Mesothelial cell of epicardium (in vitro differentiated cells): Measurements from ENCODE around the gene ATP2A2. TPM values are rescaled to one million over a fixed set of nuclear protein-coding genes. Genes with fewer than 3 reads are reported as not detected.
A peak's percentile ranks its signal among the peaks of the same experiment; 100 is the strongest.
"Not testable (repeated sequence)": the region's sequence is repeated elsewhere in the genome, so short reads cannot be mapped to it uniquely, and the experiment has no call there.

Experiments used
- DNase-seq, 2 experiments: peaks; one replicate each; pipeline ENCODE4 v3.0.0; 2021; ENCODE audit warnings: low spot score in 2 of 2; ENCODE audit not compliant: unreplicated experiment in 2 of 2
- H3K27ac Mint-ChIP-seq: 2 replicates; pipeline ENCODE4 v1.8.0; 2021; ENCODE audit warnings: mixed read lengths
- H3K27me3 Mint-ChIP-seq: 2 replicates; pipeline ENCODE4 v1.8.0; 2021; ENCODE audit warnings: low read depth, mixed read lengths
- H3K36me3 Mint-ChIP-seq: 2 replicates; pipeline ENCODE4 v1.8.0; 2021; ENCODE audit warnings: mixed read lengths
- H3K4me1 Mint-ChIP-seq: 2 replicates; pipeline ENCODE4 v1.8.0; 2021; ENCODE audit warnings: mixed read lengths
- H3K4me3 Mint-ChIP-seq: 2 replicates; pipeline ENCODE4 v1.8.0; 2021; ENCODE audit warnings: mild to moderate bottlenecking, moderate library complexity, mixed read lengths
- H3K9me3 Mint-ChIP-seq: 2 replicates; pipeline ENCODE4 v1.8.0; 2021; ENCODE audit warnings: mixed read lengths
- total RNA-seq: library from RNA; stranded (reverse); gene quantifications from 3 replicates; pipeline ENCODE4 v1.2.1, GENCODE V29; 2021
- TF ChIP-seq, protein P1 (sequence below): fragments of 200-600 bp; sonication (generic); IDR thresholded peaks from one replicate; pipeline ENCODE4 v1.5.0; 2021; ENCODE audit warnings: antibody characterized with exemption; ENCODE audit not compliant: unreplicated experiment

Gene ATP2A2
- total RNA-seq, 1 donor from 2014 or later, result 186 TPM

DNA sequence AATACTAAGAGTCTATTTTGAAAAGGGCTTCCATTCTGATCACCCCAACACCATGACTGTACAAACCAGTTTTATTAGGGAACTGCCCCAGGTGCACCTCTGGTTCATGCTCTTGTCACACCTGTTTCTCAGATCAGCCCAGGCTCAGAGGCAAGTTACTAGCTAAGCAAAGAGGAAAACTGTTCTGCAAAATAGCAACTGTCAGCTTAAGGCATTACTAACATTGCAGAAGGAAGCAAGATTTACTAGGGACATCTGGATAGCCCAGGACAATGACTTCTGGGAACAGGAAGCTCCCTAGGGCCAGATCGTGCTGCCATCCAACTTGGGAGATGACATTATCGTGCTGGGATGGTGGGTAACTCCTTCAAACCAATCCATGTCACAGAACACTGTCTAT, 92.4 kb downstream of the ATP2A2 start:
- TF ChIP-seq, protein P1, sequence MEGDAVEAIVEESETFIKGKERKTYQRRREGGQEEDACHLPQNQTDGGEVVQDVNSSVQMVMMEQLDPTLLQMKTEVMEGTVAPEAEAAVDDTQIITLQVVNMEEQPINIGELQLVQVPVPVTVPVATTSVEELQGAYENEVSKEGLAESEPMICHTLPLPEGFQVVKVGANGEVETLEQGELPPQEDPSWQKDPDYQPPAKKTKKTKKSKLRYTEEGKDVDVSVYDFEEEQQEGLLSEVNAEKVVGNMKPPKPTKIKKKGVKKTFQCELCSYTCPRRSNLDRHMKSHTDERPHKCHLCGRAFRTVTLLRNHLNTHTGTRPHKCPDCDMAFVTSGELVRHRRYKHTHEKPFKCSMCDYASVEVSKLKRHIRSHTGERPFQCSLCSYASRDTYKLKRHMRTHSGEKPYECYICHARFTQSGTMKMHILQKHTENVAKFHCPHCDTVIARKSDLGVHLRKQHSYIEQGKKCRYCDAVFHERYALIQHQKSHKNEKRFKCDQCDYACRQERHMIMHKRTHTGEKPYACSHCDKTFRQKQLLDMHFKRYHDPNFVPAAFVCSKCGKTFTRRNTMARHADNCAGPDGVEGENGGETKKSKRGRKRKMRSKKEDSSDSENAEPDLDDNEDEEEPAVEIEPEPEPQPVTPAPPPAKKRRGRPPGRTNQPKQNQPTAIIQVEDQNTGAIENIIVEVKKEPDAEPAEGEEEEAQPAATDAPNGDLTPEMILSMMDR, result no peak
- no peaks in the 10 kb centered on the region for H3K4me1 Mint-ChIP-seq
- peaks cover 26% of the 10 kb centered on the region for H3K36me3 Mint-ChIP-seq
- H3K4me3 Mint-ChIP-seq, result no peak overlapping the region
- no peak for DNase-seq
- H3K27me3 Mint-ChIP-seq, result no peaks in the 10 kb centered on the region
- H3K27ac Mint-ChIP-seq, result peak overlapping the region; percentile 12
- no peaks in the 10 kb centered on the region for H3K9me3 Mint-ChIP-seq

DNA sequence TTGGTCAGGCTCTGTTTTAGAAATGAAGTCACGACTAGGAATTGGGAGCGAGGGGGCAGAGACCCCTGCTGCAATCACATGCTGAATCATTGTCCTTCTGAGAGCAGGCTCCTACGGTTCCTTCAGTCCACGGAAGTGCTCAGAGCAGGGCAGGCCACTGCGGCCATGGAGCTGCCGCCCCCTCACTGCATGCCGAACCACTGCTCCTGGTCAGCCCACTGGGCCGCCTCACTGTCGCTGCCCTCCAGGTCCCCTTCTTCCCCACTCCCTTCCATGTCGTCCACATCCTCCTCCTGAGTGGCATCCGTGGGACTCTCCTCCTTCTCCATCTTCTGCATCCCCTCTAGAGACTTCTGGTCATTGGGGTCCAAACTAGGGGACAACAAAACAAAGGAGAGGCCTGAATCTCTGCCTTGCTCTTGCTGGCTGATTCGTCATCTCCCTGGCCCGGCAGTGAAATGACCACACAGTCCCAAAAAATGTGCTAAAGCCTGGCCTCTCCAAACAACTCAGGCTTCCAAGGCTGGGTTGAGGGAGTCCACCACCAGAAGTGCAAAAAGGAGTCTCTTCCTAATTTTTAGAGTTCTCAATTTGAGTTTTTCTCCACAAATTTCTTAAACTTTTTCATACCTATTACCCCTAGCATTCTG, 93.0 kb downstream of the ATP2A2 start:
- H3K4me1 Mint-ChIP-seq, result no peaks in the 10 kb centered on the region
- H3K36me3 Mint-ChIP-seq, result peaks cover 30% of the 10 kb centered on the region
- H3K9me3 Mint-ChIP-seq, result no peaks in the 10 kb centered on the region
- H3K4me3 Mint-ChIP-seq, result no peak overlapping the region
- no peak overlapping the region for H3K27ac Mint-ChIP-seq
- no peaks in the 10 kb centered on the region for H3K27me3 Mint-ChIP-seq
- TF ChIP-seq, protein P1, result no peak
- DNase-seq, result no peak

DNA sequence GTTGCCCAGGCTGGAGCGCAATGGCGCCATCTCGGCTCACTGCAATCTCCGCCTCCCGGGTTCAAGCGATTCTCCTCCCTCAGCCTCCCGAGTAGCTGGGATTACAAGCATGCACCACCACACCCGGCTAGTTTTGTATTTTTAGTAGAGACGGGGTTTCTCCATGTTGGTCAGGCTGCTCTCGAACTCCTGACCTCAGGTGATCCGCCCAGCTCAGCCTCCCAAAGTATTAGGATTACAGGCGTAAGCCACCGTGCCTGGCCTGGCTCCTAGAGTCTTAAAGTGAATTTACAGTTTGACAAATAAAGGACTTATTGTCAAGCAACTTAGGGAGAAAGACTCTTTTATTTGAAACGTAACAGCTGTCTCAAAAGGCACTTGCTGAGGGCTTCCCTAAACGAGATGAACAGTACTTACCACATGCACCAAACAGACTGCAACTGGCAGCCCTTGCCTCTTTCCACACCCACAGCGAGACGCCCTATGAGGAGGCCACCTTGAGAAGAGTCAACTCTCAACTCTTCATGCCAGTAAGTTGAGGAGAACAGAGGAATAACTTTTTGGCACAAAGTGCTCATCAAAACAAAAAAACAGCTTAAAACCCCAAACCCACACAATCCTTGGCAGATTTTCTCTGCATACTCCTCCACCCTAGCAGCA, 97.2 kb downstream of the ATP2A2 start:
- peaks cover 47% of the 10 kb centered on the region for H3K36me3 Mint-ChIP-seq
- H3K27me3 Mint-ChIP-seq, H3K27ac Mint-ChIP-seq, H3K4me3 Mint-ChIP-seq, DNase-seq, H3K9me3 Mint-ChIP-seq, H3K4me1 Mint-ChIP-seq: not testable (repeated sequence)

DNA sequence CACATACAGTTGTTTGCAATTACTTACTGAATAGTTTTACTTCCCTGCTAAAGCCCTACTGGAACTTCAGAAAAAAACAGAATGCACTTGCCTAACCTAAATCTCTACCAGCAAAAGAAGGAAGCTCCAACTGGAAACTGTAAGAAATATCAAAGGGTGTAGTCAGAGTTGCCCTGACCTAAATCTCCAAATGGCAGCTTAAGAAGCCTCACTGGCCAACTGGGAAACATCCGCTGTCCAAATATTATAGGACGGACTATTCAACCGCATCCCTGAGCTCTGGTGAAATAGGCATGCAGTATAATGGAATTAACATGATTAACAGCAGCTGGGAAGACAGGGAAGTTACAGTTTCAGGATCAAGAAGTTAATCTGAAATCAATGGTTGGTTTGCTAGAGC, 98.2 kb downstream of the ATP2A2 start:
- TF ChIP-seq, protein P1, result no peak

DNA sequence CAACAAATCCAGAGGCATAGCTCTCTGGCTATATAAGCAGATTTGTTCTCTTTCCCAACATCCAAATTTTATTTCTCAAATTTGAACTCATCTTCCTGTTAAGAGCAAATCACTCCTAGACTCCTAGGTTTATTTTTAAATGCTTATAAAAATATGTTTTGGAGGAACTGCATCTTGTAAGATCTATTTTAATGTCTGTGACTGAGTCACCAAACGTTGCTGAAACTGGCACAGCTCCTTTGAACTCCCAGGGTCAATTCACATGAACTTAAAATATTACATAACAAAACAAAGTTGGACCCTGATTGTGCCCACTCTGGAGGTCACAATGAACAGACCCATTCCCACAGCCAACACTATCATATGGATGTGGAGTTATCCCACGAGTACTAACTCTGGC, 98.6 kb downstream of the ATP2A2 start:
- H3K4me1 Mint-ChIP-seq, result no peaks in the 10 kb centered on the region
- TF ChIP-seq, protein P1, result no peak
- H3K27ac Mint-ChIP-seq, result no peak overlapping the region
- H3K9me3 Mint-ChIP-seq, result no peaks in the 10 kb centered on the region
- DNase-seq, result no peak
- no peak overlapping the region for H3K4me3 Mint-ChIP-seq
- H3K36me3 Mint-ChIP-seq, result peaks cover 45% of the 10 kb centered on the region
- no peaks in the 10 kb centered on the region for H3K27me3 Mint-ChIP-seq

More for the DNA sequence above, 98.2 kb downstream of the ATP2A2 start:
- H3K27me3 Mint-ChIP-seq, result no peaks in the 10 kb centered on the region
- H3K9me3 Mint-ChIP-seq, result no peaks in the 10 kb centered on the region
- H3K27ac Mint-ChIP-seq, result no peak overlapping the region
- no peaks in the 10 kb centered on the region for H3K4me1 Mint-ChIP-seq
- no peak overlapping the region for H3K4me3 Mint-ChIP-seq
- no peak for DNase-seq
- peaks cover 47% of the 10 kb centered on the region for H3K36me3 Mint-ChIP-seq

DNA sequence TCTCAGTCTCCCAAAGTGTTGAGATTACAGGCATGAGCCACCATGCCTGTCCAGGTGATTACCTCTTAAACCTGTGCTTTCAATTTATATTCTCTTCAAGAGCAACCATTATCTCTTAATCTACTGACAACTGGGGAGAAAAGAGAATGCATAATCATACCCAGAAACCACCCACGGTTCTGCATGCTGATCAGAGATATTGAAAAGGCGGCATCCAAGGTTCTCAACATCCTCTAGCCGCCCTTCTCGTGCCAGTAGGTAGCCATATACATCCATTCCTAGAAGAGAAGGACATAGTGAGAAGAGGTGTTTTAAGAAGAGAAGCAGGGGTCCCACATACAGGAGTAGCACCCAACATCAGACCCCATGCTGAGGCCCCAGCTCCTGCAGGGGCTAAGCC, 101.6 kb downstream of the ATP2A2 start:
- H3K4me1 Mint-ChIP-seq, result no peaks in the 10 kb centered on the region
- H3K27me3 Mint-ChIP-seq, result no peaks in the 10 kb centered on the region
- H3K4me3 Mint-ChIP-seq, result no peak overlapping the region
- DNase-seq, result no peak
- no peak overlapping the region for H3K27ac Mint-ChIP-seq
- H3K36me3 Mint-ChIP-seq, result peaks cover 31% of the 10 kb centered on the region
- H3K9me3 Mint-ChIP-seq, result no peaks in the 10 kb centered on the region
- TF ChIP-seq, protein P1, result no peak
